Panc1 (cell line): Measurements from ENCODE around the gene ANKRD53.

Source experiments
- POLR2AphosphoS5 ChIP-seq: IDR thresholded peaks from 2 replicates; pipeline ENCODE4 v1.6.1; 2012; ENCODE audit warnings: mild to moderate bottlenecking, low read depth, low read length, moderate library complexity
- SIN3A ChIP-seq: IDR thresholded peaks from 2 replicates; pipeline ENCODE4 v1.6.1; 2012; ENCODE audit warnings: low read depth, mild to moderate bottlenecking, low read length, moderate library complexity, borderline replicate concordance; ENCODE audit not compliant: insufficient read depth
- TF ChIP-seq, protein P1 (sequence below): fragments of 450-650 bp; IDR thresholded peaks from 2 replicates; pipeline ENCODE4 v1.5.1; 2017; ENCODE audit warnings: mild to moderate bottlenecking
- TF ChIP-seq, protein P2 (sequence below), 2 experiments: IDR thresholded peaks; 2 replicates each; pipeline ENCODE4 v1.6.1; 2011 to 2012; ENCODE audit warnings: low read depth in 2 of 2, control low read depth in 1 of 2, low read length in 1 of 2, mild to moderate bottlenecking in 1 of 2, moderate library complexity in 1 of 2; ENCODE audit not compliant: insufficient read depth in 1 of 2

DNA sequence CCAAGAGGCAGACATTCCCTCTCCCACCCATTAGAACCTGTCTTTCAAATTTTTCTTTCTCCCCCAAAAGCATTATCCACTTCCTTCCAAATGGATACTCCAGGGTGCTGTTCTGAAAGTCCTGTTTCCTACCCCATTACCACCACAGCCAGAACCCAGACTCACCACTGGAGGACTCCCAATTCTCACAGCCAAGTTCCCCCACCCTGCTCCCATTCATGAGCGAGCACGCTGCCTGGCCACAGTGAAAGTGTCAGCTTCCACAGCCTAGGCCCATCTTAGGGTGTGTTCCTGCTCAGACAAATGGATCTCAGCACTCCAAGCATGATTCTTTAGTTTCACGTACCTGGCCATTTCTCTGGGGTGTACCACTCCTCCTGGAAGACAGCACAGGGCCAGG is 3.8 kb upstream of the ANKRD53 start:
- TF ChIP-seq, protein P1, sequence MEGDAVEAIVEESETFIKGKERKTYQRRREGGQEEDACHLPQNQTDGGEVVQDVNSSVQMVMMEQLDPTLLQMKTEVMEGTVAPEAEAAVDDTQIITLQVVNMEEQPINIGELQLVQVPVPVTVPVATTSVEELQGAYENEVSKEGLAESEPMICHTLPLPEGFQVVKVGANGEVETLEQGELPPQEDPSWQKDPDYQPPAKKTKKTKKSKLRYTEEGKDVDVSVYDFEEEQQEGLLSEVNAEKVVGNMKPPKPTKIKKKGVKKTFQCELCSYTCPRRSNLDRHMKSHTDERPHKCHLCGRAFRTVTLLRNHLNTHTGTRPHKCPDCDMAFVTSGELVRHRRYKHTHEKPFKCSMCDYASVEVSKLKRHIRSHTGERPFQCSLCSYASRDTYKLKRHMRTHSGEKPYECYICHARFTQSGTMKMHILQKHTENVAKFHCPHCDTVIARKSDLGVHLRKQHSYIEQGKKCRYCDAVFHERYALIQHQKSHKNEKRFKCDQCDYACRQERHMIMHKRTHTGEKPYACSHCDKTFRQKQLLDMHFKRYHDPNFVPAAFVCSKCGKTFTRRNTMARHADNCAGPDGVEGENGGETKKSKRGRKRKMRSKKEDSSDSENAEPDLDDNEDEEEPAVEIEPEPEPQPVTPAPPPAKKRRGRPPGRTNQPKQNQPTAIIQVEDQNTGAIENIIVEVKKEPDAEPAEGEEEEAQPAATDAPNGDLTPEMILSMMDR: no peak
- TF ChIP-seq SIN3A: no peak
- no peak for TF ChIP-seq POLR2AphosphoS5
- TF ChIP-seq, protein P2, sequence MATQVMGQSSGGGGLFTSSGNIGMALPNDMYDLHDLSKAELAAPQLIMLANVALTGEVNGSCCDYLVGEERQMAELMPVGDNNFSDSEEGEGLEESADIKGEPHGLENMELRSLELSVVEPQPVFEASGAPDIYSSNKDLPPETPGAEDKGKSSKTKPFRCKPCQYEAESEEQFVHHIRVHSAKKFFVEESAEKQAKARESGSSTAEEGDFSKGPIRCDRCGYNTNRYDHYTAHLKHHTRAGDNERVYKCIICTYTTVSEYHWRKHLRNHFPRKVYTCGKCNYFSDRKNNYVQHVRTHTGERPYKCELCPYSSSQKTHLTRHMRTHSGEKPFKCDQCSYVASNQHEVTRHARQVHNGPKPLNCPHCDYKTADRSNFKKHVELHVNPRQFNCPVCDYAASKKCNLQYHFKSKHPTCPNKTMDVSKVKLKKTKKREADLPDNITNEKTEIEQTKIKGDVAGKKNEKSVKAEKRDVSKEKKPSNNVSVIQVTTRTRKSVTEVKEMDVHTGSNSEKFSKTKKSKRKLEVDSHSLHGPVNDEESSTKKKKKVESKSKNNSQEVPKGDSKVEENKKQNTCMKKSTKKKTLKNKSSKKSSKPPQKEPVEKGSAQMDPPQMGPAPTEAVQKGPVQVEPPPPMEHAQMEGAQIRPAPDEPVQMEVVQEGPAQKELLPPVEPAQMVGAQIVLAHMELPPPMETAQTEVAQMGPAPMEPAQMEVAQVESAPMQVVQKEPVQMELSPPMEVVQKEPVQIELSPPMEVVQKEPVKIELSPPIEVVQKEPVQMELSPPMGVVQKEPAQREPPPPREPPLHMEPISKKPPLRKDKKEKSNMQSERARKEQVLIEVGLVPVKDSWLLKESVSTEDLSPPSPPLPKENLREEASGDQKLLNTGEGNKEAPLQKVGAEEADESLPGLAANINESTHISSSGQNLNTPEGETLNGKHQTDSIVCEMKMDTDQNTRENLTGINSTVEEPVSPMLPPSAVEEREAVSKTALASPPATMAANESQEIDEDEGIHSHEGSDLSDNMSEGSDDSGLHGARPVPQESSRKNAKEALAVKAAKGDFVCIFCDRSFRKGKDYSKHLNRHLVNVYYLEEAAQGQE (IDR thresholded peaks at IDR 0.05; ENCODE audit: insufficient read depth in 1 of 2, low read depth in 2 of 2, low read length in 1 of 2): no peak
